ENCODE results near the gene DIPK1C. TPM values are rescaled to one million over a fixed set of nuclear protein-coding genes. Genes with fewer than 3 reads are reported as not detected.

Gene DIPK1C
- total RNA-seq, 1 donor from 2014 or later = not detected

GRCh38 chr18:74430231-74430630 is 26.9 kb downstream of the DIPK1C start:
- Histone ChIP-seq H3K9me3 (ENCODE audit: insufficient read depth, low read depth, low read length) (no peaks in the 10 kb centered on the region), H3K9ac (ENCODE audit: low read length) (no peak overlapping the region), H3K79me2 (ENCODE audit: insufficient read depth, low read length) (no peaks in the 10 kb centered on the region), H3K4me1 (ENCODE audit: insufficient read depth, low read length) (no peaks in the 10 kb centered on the region), H4K20me1 (ENCODE audit: insufficient read depth, low read length) (no peaks in the 10 kb centered on the region), H3K27ac (ENCODE audit: low read depth, low read length) (no peak overlapping the region), H3K36me3 (ENCODE audit: insufficient read depth, low read length) (no peaks in the 10 kb centered on the region), H3K4me3 (ENCODE audit: insufficient read depth, low read depth, low read length) (no peak overlapping the region), H2AFZ (ENCODE audit: low read depth, low read length) (no peak overlapping the region), H3K4me2 (ENCODE audit: low read length) (no peak overlapping the region), H3K27me3 (ENCODE audit: insufficient read depth, low read length) (no peaks in the 10 kb centered on the region)
- Mint-ChIP-seq H3K4me3 (ENCODE audit: unreplicated experiment) (no peak overlapping the region), H3K27ac (ENCODE audit: unreplicated experiment) (no peak overlapping the region), H3K36me3 (ENCODE audit: low read depth, unreplicated experiment) (peaks cover 3% of the 10 kb centered on the region), H3K27me3 (ENCODE audit: low read depth, unreplicated experiment) (peaks cover 13% of the 10 kb centered on the region), H3K4me1 (ENCODE audit: low read depth, unreplicated experiment) (peaks cover 2% of the 10 kb centered on the region), H3K9me3 (ENCODE audit: unreplicated experiment) (peaks cover 20% of the 10 kb centered on the region)
- DNase-seq (ENCODE audit: low read depth) (no peak), FAIRE-seq (no peak)
- no peak for TF ChIP-seq EZH2 (IDR thresholded peaks at IDR 0.05; ENCODE audit: insufficient read depth, low read length)
- TF ChIP-seq CTCF (IDR thresholded peaks at IDR 0.05; ENCODE audit: insufficient read depth, low read depth, low read length) = no peak

GRCh38 chr18:74429096-74429495 is 28.0 kb downstream of the DIPK1C start:
- H3K4me3 ChIP-seq (ENCODE audit: insufficient read depth, low read depth, low read length) = no peak overlapping the region
- no peaks in the 10 kb centered on the region for H4K20me1 ChIP-seq (ENCODE audit: insufficient read depth, low read length)
- TF ChIP-seq EZH2 (IDR thresholded peaks at IDR 0.05; ENCODE audit: insufficient read depth, low read length) (no peak), CTCF (IDR thresholded peaks at IDR 0.05; ENCODE audit: insufficient read depth, low read depth, low read length) (no peak)
- Mint-ChIP-seq H3K27me3 (ENCODE audit: low read depth, unreplicated experiment) (peaks cover 8% of the 10 kb centered on the region), H3K4me1 (ENCODE audit: low read depth, unreplicated experiment) (peaks cover 2% of the 10 kb centered on the region), H3K36me3 (ENCODE audit: low read depth, unreplicated experiment) (peaks cover 3% of the 10 kb centered on the region), H3K27ac (ENCODE audit: unreplicated experiment) (no peak overlapping the region), H3K4me3 (ENCODE audit: unreplicated experiment) (no peak overlapping the region), H3K9me3 (ENCODE audit: unreplicated experiment) (peaks cover 25% of the 10 kb centered on the region)
- H3K4me1 ChIP-seq (ENCODE audit: insufficient read depth, low read length) = no peaks in the 10 kb centered on the region
- H3K27ac ChIP-seq (ENCODE audit: low read depth, low read length) = no peak overlapping the region
- no peaks in the 10 kb centered on the region for H3K36me3 ChIP-seq (ENCODE audit: insufficient read depth, low read length)
- H3K9ac ChIP-seq (ENCODE audit: low read length) = no peak overlapping the region
- H2AFZ ChIP-seq (ENCODE audit: low read depth, low read length) = no peak overlapping the region
- no peak for FAIRE-seq
- no peaks in the 10 kb centered on the region for H3K79me2 ChIP-seq (ENCODE audit: insufficient read depth, low read length)
- no peak for DNase-seq (ENCODE audit: low read depth)
- H3K4me2 ChIP-seq (ENCODE audit: low read length) = no peak overlapping the region
- no peaks in the 10 kb centered on the region for H3K9me3 ChIP-seq (ENCODE audit: insufficient read depth, low read depth, low read length)
- no peaks in the 10 kb centered on the region for H3K27me3 ChIP-seq (ENCODE audit: insufficient read depth, low read length)

- no peak overlapping the region for H3K27ac ChIP-seq (ENCODE audit: low read depth, low read length)
- H3K27me3 ChIP-seq (ENCODE audit: insufficient read depth, low read length) = no peaks in the 10 kb centered on the region
- no peak overlapping the region for H2AFZ ChIP-seq (ENCODE audit: low read depth, low read length)
- no peaks in the 10 kb centered on the region for H3K4me1 ChIP-seq (ENCODE audit: insufficient read depth, low read length)
- no peak overlapping the region for H3K9ac ChIP-seq (ENCODE audit: low read length)
- no peak overlapping the region for H3K4me2 ChIP-seq (ENCODE audit: low read length)
- Mint-ChIP-seq H3K27ac (ENCODE audit: unreplicated experiment) (no peak overlapping the region), H3K4me3 (ENCODE audit: unreplicated experiment) (no peak overlapping the region), H3K9me3 (ENCODE audit: unreplicated experiment) (peaks cover 28% of the 10 kb centered on the region), H3K4me1 (ENCODE audit: low read depth, unreplicated experiment) (peaks cover 2% of the 10 kb centered on the region), H3K27me3 (ENCODE audit: low read depth, unreplicated experiment) (peaks cover 8% of the 10 kb centered on the region), H3K36me3 (ENCODE audit: low read depth, unreplicated experiment) (peaks cover 3% of the 10 kb centered on the region)
- no peaks in the 10 kb centered on the region for H4K20me1 ChIP-seq (ENCODE audit: insufficient read depth, low read length)
- DNase-seq (ENCODE audit: low read depth) (no peak), FAIRE-seq (no peak)
- H3K9me3 ChIP-seq (ENCODE audit: insufficient read depth, low read depth, low read length) = no peaks in the 10 kb centered on the region
- no peaks in the 10 kb centered on the region for H3K79me2 ChIP-seq (ENCODE audit: insufficient read depth, low read length)
- TF ChIP-seq CTCF (IDR thresholded peaks at IDR 0.05; ENCODE audit: insufficient read depth, low read depth, low read length) = no peak
- TF ChIP-seq EZH2 (IDR thresholded peaks at IDR 0.05; ENCODE audit: insufficient read depth, low read length) = no peak
- H3K36me3 ChIP-seq (ENCODE audit: insufficient read depth, low read length) = no peaks in the 10 kb centered on the region
- no peak overlapping the region for H3K4me3 ChIP-seq (ENCODE audit: insufficient read depth, low read depth, low read length)
Measured at GRCh38 chr18:74427442-74428112, 29.5 kb downstream of the DIPK1C start.

Data from astrocyte (in vitro differentiated cells and primary cell).